Pulmonary artery endothelial cell (primary cell): ENCODE data around the gene FKBP6. TPM values are rescaled to one million over a fixed set of nuclear protein-coding genes. Genes with fewer than 3 reads are reported as not detected.
"Not testable (repeated sequence)": the region's sequence is repeated elsewhere in the genome, so short reads cannot be mapped to it uniquely, and the experiment has no call there.

Experiments used
- DNase-seq: peaks from one replicate; pipeline ENCODE4 v3.0.0-alpha.2; 2011; ENCODE audit warnings: low read depth, low spot score
- total RNA-seq: library from RNA; depleted of rRNA; stranded (reverse); fragments of >200 nt; gene quantifications from 2 replicates; pipeline ENCODE4 v1.2.3, GENCODE V29; 2014

FKBP6 gene
- total RNA-seq, 1 donor from 2014 or later, result not detected

- not testable (repeated sequence) for DNase-seq
These were observed 3.7 kb upstream of the FKBP6 start for GRCh38 chr7:73324081-73324845.

DNA sequence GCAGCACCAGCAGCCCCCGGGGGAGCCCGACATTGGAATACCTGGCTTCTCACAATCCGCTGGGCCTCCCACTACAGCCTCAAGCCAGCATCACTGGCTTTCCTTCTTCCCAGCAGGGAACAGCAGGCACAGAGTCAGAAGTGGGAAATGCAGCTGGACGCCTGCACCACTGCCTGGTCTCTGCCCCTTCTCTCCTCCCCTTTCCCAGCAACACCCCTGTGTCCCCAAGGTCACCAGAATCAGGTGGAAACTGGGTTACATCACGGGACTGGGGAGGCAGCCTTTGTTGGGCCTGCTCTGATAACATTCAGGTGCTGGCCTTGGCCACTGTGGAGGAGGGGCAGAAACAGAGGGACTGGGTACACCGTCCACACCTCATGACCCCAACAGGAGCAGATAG lies 2.5 kb upstream of the FKBP6 start:
- not testable (repeated sequence) for DNase-seq

- DNase-seq, result not testable (repeated sequence)
These were observed 512 bp upstream of the FKBP6 start for GRCh38 chr7:73327449-73327848.

GRCh38 chr7:73328696-73329095 lies 735 bp downstream of the FKBP6 start:
- DNase-seq, result no peak

DNA sequence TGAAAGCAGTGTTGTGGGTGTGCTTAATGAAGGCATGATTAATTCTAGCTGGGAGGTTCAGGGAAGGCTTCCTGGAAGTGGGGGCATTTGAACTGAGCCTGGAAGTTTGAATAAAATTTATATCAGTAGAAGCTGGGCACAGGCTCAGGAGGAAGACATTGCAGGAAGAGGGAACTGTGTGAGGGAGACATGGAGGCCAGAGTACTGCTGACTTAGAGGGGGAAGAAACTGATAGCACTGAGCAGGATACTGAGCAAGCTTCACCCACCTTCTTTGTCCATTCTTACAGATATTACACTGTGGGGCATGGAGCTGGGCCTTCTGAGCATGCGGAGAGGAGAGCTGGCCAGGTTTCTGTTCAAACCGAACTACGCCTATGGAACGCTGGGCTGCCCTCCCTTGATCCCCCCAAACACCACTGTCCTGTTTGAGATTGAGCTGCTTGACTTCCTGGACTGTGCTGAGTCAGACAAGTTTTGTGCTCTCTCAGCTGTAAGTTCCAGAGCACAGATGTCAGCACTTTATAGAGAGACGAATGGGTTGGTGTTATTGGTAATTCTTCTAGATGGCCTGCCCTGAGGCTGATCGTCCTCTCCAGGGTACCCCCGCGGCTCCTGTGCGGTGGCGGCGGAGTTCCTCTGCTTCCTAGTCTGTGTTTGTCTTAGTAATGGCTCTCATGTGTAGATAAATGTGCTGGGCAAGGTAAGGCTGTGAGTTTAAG lies 2.1 kb downstream of the FKBP6 start:
- DNase-seq, result no peak

GRCh38 chr7:73330772-73331171 lies 2.8 kb downstream of the FKBP6 start:
- DNase-seq, result no peak

DNA sequence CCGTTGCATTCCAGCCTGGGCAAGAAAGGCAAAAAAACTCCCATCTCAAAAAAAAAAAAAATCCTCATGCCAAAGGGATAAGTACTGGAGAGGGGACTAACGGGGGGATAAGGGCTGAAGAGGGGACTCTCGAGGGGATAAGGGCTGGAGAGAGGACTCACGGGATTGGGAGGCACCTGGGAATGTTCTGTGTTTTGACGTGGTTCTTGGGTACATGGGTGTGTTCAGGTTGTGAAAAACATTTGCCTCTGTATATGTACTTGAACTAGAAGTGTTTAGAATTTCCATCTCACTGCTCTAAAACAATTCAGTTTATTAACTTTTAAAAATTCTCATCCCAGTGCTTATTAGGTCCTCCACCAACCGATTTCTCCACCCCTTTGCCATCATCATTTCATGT lies 4.5 kb downstream of the FKBP6 start:
- no peak for DNase-seq

- DNase-seq, result no peak
These were observed 10.4 kb downstream of the FKBP6 start for GRCh38 chr7:73338321-73338720.

GRCh38 chr7:73340514-73340913 lies 12.6 kb downstream of the FKBP6 start:
- no peak for DNase-seq

DNA sequence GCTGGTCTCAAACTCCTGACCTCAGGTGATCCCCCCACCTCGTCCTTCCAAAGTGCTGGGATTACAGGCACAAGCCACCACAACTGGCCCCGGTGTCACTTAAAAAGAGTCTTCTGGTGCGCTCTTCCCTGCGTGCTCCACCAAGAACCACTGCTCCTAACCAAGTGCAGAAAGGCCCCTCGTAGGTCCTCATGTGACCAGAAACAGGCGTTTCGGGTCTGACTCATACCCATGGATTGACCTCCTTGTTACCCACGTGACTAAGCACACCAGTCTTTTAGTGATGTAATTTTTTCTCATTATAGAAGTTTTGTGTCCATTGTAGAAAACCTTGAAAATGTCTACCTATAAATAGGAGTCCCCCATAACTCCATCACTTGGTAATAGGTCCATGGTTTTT lies 13.9 kb downstream of the FKBP6 start:
- DNase-seq, result no peak

DNA sequence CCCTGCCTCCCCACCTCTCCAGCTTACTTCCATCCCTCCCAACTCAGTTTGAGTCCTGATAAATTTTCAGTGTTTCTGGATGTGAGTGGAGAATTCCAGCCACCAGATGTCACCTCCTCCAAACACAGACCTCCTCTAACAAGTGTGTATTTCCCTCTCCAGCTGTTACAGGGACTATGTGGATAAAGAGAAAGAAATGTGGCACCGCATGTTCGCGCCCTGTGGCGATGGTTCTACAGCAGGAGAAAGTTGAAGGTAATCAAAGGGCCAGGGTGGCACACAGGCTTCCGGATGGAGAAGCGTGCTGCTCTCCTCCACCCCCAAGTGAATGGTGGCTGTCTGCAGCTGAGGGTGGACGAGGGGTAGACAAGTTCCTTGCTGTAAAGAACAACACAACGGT lies 14.7 kb downstream of the FKBP6 start:
- DNase-seq, result no peak

DNA sequence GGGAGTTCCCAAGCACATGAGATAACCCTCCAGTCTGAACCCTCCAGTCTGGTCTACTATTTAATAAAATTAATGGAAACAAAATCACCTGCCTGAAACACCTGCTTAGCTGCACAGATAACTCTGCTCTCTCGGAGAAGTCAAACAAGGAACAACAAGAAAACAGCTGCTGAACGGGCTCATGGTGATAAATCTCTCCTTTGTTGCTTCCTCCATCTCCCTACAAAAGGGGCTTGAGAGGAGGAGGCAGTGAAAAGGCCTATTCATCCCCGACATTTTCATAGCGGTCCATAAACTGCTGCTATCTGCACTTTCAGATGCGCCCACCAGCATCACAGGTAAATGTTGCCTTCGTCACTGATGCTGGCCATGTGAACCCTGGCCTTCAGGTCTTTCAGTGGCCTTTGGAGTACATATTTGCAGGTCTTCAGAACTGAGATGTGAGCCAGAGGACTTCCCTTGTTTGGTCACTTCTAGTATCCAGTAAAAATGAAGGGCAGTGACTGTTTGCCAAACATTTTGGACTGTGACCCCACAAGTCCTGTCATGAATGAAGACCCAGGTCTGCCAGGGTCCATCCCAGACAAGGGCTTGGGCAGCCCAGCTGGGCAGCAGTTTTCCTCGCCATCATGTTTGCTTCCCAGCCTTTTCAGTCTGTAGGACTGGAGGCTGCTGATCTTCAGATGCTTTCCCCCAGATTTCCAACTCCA lies 15.9 kb downstream of the FKBP6 start:
- no peak for DNase-seq

GRCh38 chr7:73345538-73345937 lies 17.6 kb downstream of the FKBP6 start:
- no peak for DNase-seq

GRCh38 chr7:73345951-73346350 lies 18.0 kb downstream of the FKBP6 start:
- no peak for DNase-seq

DNA sequence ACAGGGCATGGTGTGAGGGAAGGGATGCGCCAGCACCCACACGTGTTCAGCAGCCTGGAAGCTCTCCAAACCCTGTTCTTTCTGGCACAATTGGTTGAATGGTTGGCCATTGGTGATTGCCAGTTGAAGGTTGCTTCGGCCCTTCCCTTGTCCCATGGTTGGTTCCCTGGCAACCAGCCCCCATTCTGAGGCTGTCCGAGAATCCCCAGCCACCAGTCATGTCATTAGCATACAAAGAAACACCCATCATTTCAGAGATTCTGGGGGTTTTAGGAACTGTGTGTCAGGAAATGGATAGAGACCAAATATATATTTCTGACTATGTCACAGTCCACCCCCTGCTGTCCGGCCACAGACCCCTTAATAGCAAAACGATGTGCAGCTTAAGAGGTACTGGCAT lies 21.8 kb downstream of the FKBP6 start:
- no peak for DNase-seq

DNA sequence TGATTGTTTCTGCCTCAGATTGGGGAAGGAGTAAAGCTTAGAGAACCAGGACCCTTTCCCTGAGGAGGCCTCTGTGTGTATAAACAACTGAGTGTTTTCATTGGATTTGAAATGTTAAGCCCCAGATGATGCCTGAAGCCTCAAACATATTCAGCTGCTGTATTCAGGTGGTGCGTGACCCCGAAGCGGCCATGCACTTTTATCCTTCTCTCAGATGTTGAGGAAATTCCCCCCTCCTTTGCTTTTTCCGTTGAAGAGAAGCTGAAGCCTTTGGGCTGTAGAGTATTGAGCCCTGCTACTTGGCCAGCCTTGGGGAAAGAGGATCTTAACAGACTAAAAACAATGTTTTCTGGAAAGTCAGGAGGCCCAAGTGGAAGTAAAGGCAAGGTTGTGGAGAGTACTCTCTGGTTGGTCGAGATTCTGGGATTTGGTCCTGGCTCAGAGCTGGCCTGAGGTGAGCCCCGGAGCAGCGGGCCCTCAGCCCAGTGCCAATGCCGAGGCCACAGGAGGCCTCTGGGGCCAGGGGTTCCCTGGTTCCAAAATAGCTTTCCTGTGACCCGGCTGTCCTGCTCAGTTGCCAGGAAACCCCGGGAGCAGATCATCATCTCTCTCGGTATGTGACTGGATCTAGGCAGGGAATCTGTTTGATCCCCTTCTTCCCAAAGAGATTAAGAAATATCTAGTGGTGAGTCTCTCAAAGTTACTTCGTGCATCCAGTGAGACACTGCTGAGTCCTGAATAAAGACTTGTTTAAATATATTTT lies 22.5 kb downstream of the FKBP6 start:
- no peak for DNase-seq

GRCh38 chr7:73351447-73352167 lies 23.6 kb downstream of the FKBP6 start:
- peak; percentile 20 for DNase-seq

- DNase-seq, result no peak
These were observed 24.8 kb downstream of the FKBP6 start for GRCh38 chr7:73352784-73353183.

- DNase-seq, result no peak
These were observed 25.3 kb downstream of the FKBP6 start for GRCh38 chr7:73353243-73353642.

DNA sequence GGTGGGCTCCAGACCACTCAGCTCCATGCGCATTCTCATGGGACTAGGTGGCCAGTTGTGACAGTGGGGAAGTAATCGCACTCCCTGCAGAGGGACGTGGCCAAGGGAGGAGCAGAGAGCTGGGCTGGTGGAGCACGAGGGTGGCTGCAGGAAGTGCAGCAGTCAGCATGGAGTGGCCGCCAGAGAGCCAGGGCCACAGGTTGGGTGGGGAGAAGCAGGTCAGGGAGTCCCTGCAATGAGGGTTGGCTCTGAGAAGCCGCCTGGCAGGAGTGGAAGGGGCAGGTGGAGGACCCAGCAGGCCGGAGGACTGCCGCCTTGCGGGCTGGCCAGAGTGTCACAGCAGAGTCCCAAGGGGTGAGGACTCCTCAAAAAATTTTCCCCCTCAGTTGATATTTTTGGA lies 26.2 kb downstream of the FKBP6 start:
- DNase-seq, result no peak

GRCh38 chr7:73354821-73355220 lies 26.9 kb downstream of the FKBP6 start:
- DNase-seq, result no peak
